GM20000 (cell line): ENCODE measurements around the gene MAPKBP1.

Source experiments
- DNase-seq: peaks from one replicate; pipeline ENCODE4 v3.0.0; 2012; ENCODE audit warnings: low spot score
- CTCF ChIP-seq: IDR thresholded peaks from 2 replicates; pipeline ENCODE4 v1.5.1; 2012; ENCODE audit warnings: mild to moderate bottlenecking, control low read depth; ENCODE audit errors: extremely low read depth, missing control alignments

The MAPKBP1 gene

GRCh38 chr15:41810651-41811431 lies 36.6 kb downstream of the MAPKBP1 start:
- TF ChIP-seq CTCF, result no peak
- DNase-seq, result no peak

GRCh38 chr15:41811432-41812195 lies 37.3 kb downstream of the MAPKBP1 start:
- peak; percentile 80 for DNase-seq
- peak; percentile 81 for TF ChIP-seq CTCF

GRCh38 chr15:41812820-41813375 lies 38.6 kb downstream of the MAPKBP1 start:
- no peak for TF ChIP-seq CTCF
- no peak for DNase-seq

GRCh38 chr15:41813426-41813825 lies 39.1 kb downstream of the MAPKBP1 start:
- no peak for DNase-seq
- no peak for TF ChIP-seq CTCF

- no peak for DNase-seq
- no peak for TF ChIP-seq CTCF
Observed at GRCh38 chr15:41814534-41814933, 40.2 kb downstream of the MAPKBP1 start.

- TF ChIP-seq CTCF, result no peak
- no peak for DNase-seq
Observed at GRCh38 chr15:41816788-41817187, 42.5 kb downstream of the MAPKBP1 start.

GRCh38 chr15:41817327-41817726 lies 43.0 kb downstream of the MAPKBP1 start:
- no peak for TF ChIP-seq CTCF
- no peak for DNase-seq
